Fibroblast of mammary gland (primary cell): ENCODE data around the gene PCNX3.

Experiments
- DNase-seq: peaks from one replicate; pipeline ENCODE4 v3.0.0-alpha.2; 2010; ENCODE audit warnings: low read depth
- H3K4me3 ChIP-seq: 2 replicates; pipeline ENCODE4 v1.5.1; 2011; ENCODE audit warnings: low read depth, mild to moderate bottlenecking, low read length, moderate library complexity; ENCODE audit not compliant: control insufficient read depth
- TF ChIP-seq, protein P1 (sequence below): conservative IDR thresholded peaks from 2 replicates; pipeline ENCODE4 v1.5.1; 2011; ENCODE audit warnings: low read depth, low read length, inconsistent platforms; ENCODE audit not compliant: control insufficient read depth, insufficient read depth

Gene PCNX3

GRCh38 chr11:65612691-65613090 is 2.9 kb upstream of the PCNX3 start:
- DNase-seq: no peak
- H3K4me3 ChIP-seq: peak overlapping the region; percentile 91
- TF ChIP-seq, protein P1, sequence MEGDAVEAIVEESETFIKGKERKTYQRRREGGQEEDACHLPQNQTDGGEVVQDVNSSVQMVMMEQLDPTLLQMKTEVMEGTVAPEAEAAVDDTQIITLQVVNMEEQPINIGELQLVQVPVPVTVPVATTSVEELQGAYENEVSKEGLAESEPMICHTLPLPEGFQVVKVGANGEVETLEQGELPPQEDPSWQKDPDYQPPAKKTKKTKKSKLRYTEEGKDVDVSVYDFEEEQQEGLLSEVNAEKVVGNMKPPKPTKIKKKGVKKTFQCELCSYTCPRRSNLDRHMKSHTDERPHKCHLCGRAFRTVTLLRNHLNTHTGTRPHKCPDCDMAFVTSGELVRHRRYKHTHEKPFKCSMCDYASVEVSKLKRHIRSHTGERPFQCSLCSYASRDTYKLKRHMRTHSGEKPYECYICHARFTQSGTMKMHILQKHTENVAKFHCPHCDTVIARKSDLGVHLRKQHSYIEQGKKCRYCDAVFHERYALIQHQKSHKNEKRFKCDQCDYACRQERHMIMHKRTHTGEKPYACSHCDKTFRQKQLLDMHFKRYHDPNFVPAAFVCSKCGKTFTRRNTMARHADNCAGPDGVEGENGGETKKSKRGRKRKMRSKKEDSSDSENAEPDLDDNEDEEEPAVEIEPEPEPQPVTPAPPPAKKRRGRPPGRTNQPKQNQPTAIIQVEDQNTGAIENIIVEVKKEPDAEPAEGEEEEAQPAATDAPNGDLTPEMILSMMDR: no peak

- TF ChIP-seq, protein P1: no peak
- no peak for DNase-seq
- peak overlapping the region; percentile 91 for H3K4me3 ChIP-seq
Measured at GRCh38 chr11:65613091-65613928, 2.3 kb upstream of the PCNX3 start.

DNA sequence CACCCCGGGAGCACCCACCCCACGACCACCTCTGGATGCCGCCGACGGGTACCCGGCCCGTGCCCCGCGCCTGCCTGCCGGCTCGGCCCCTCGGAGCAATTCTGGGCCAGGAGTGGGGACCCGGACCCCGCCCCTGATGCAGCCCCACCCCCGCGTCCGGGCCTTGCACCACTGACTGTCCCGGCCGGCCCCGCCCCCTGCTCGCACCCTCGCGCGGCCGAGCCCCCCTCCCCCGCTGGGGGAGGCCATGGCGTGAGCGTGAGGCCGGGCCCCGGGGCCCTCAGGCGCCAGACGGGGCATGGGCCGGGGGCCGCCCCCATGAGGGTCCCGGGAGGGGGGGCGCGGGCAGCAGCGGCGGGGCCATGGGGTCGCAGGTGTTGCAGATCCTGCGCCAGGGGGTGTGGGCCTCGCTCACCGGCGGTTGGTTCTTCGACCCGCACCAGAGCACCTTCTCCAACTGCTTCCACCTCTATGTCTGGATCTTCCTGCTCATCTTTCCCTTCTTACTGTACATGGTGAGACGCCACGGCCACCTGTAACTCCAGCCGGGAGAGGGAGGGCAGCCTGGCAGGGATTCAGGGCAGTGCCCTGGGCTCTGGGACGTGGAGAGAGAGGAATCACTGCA is 486 bp downstream of the PCNX3 start:
- TF ChIP-seq, protein P1: no peak
- H3K4me3 ChIP-seq: peak overlapping the region; percentile 80
- DNase-seq: no peak

DNA sequence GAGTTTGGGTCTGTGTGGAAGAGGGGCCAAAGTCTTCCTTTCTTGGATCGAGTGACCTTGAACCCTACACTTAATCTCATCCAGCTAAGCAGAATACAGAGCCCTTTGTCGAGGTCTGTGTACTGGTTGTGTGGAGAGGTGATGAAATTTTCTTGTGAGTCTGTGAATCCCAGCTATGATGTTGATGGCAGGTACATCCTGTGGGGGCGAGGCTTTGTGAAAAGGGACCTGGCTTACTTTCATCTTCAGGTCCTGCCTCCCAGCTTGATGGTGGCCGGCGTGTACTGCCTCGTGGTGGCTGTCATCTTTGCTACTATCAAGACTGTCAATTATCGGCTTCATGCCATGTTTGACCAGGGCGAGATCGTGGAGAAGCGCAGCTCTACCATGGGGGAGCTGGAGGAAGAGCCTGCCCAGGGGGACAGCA is 1.0 kb downstream of the PCNX3 start:
- TF ChIP-seq, protein P1: no peak
- no peak for DNase-seq
- peak overlapping the region; percentile 80 for H3K4me3 ChIP-seq

- DNase-seq: no peak
- H3K4me3 ChIP-seq: peak overlapping the region; percentile 80
- TF ChIP-seq, protein P1: no peak
Measured at GRCh38 chr11:65617136-65617850, 1.7 kb downstream of the PCNX3 start.

DNA sequence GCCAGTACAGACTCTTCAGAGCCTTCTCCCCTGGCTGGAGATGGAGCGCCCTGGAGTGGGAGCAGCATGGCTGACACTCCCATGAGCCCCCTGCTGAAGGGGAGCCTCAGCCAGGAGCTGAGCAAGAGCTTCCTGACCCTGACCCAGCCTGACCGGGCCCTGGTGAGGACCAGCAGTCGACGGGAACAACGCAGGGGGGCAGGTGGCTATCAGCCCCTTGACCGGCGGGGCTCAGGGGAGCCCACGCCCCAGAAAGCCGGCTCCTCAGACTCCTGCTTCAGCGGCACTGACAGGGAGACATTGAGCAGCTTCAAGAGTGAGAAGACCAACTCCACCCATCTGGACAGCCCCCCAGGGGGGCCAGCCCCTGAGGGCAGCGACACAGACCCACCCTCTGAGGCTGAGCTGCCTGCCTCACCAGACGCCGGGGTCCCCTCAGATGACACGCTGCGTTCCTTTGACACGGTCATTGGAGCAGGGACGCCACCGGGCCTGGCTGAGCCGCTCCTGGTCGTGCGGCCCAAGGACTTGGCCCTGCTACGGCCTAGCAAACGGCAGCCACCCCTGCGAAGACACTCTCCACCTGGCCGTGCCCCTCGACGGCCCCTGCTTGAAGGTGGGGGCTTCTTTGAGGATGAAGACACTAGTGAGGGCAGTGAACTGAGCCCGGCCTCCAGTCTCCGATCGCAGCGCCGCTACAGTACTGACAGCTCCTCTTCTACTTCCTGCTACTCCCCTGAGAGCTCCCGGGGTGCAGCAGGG is 2.6 kb downstream of the PCNX3 start:
- TF ChIP-seq, protein P1: no peak
- H3K4me3 ChIP-seq: no peak overlapping the region
- no peak for DNase-seq
